ENCODE results near the gene DLG2. TPM values are rescaled to one million over a fixed set of nuclear protein-coding genes. Genes with fewer than 3 reads are reported as not detected.

The DLG2 gene
- total and polyA plus RNA-seq, 2 donors (not counting 3 experiments of a cell fraction or from before 2014, with no cell fraction given): 0.15 to 1.1 TPM

DNA sequence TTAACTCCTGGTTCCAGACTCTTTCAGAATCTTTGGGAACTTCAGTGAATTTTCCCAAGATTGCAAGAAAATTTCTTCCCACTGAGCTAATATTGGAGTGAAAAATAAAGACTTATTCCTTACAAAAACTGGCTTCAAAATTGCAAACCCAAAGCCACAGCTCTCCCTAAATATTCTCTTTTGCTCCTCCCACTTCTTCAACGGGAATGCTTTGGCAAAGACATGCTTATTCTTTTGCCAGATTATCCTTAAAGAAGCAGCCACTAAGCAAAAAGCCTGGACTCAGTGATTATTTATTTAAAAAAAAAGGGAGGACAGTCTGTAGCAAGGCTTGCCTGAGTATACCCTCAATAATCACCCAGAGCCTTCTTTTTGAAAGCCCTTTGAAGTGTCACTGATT, 1438.6 kb downstream of the DLG2 start:
- H3K9ac ChIP-seq (replicated peaks; ENCODE audit: extremely low read depth, insufficient read depth, low read length): no peak overlapping the region
- H3K9me1 ChIP-seq (replicated peaks; ENCODE audit: control insufficient read depth, extremely low read depth, insufficient read depth, low read length): no peaks in the 10 kb centered on the region
- H3K27ac ChIP-seq (ENCODE audit: insufficient read depth, low read depth, low read length): no peak overlapping the region
- dilution Hi-C loops (cut with MboI; ENCODE audit: extremely low pct_ligation_motif_present, low sequenced_read_pairs): no loop called here
- POLR2A ChIA-PET: no interaction called here
- no peak for FAIRE-seq
- H3K4me3 ChIP-seq (replicated peaks in 1 of 3; ENCODE audit: insufficient read depth in 1 of 3, low read depth in 1 of 3, low read length in 3 of 3): no peak overlapping the region
- H2AFZ ChIP-seq (ENCODE audit: low read depth, low read length): no peak overlapping the region
- H4K20me1 ChIP-seq (replicated peaks; ENCODE audit: control insufficient read depth, extremely low read depth, insufficient read depth, low read length): no peaks in the 10 kb centered on the region
- H3K79me2 ChIP-seq (ENCODE audit: control insufficient read depth, insufficient read depth, low read length): no peaks in the 10 kb centered on the region
- BruUV-seq (replicated peaks): no TSS peak
- CTCF ChIA-PET: no interaction called here
- no peaks in the 10 kb centered on the region for H3K36me3 ChIP-seq (ENCODE audit: control insufficient read depth in 2 of 2, extremely low read depth in 1 of 2, insufficient read depth in 2 of 2, low read length in 2 of 2)
- intact Hi-C loops (cut with micrococcal nuclease): no loop called here
- DNase-seq (ENCODE audit: low read depth, low spot score): no peak
- no peaks in the 10 kb centered on the region for H3K9me3 ChIP-seq (replicated peaks; ENCODE audit: control insufficient read depth, insufficient read depth, low read length)
- no peaks in the 10 kb centered on the region for H3K4me1 ChIP-seq (ENCODE audit: control insufficient read depth, extremely low read depth, insufficient read depth, low read length)
- no peak overlapping the region for H3K4me2 ChIP-seq (ENCODE audit: insufficient read depth, low read length)
- TF ChIP-seq POLR2A (IDR thresholded peaks at IDR 0.05; ENCODE audit: low read depth, low read length) (no peak), GATA2 (IDR thresholded peaks at IDR 0.05; ENCODE audit: insufficient read depth, insufficient read length, low read depth, low read length) (no peak), POLR2AphosphoS5 (IDR thresholded peaks at IDR 0.05; ENCODE audit: insufficient read depth, low read depth, low read length) (no peak)
- TF ChIP-seq, protein P1, sequence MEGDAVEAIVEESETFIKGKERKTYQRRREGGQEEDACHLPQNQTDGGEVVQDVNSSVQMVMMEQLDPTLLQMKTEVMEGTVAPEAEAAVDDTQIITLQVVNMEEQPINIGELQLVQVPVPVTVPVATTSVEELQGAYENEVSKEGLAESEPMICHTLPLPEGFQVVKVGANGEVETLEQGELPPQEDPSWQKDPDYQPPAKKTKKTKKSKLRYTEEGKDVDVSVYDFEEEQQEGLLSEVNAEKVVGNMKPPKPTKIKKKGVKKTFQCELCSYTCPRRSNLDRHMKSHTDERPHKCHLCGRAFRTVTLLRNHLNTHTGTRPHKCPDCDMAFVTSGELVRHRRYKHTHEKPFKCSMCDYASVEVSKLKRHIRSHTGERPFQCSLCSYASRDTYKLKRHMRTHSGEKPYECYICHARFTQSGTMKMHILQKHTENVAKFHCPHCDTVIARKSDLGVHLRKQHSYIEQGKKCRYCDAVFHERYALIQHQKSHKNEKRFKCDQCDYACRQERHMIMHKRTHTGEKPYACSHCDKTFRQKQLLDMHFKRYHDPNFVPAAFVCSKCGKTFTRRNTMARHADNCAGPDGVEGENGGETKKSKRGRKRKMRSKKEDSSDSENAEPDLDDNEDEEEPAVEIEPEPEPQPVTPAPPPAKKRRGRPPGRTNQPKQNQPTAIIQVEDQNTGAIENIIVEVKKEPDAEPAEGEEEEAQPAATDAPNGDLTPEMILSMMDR (IDR thresholded peaks at IDR 0.05; ENCODE audit: extremely low read depth in 1 of 2, insufficient read depth in 1 of 2, low read depth in 1 of 2, low read length in 2 of 2): no peak
- no peaks in the 10 kb centered on the region for H3K27me3 ChIP-seq (ENCODE audit: control insufficient read depth in 2 of 2, insufficient read depth in 2 of 2, low read length in 2 of 2)

DNA sequence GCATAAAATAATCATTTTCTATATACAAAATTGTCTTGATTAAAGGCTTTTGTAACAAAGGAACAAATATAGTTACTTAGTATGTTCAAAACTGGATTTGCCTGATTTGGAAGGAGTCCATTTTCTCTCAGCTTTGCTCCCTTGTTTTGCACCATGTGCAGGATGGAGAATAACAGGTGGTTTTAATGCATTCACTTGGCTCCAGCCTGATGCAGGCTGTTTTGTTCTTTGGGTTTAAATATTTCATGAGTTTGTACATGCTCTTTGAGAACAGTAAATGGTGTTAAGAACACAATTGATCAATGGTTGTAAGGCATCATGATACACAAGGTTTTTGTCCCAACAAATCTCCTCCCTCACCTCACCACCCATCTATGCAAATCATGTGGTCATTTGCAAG, 1454.1 kb downstream of the DLG2 start:
- POLR2A ChIA-PET: no interaction called here
- CTCF ChIA-PET: interaction anchor here (0.6 kb wide), 1 partner anchor 9 kb away, joined by 3 read pairs; no protein-coding TSS in a partner anchor
- dilution Hi-C loops (cut with MboI; ENCODE audit: extremely low pct_ligation_motif_present, low sequenced_read_pairs): no loop called here

More for the DNA sequence above, 1454.1 kb downstream of the DLG2 start:
- no peaks in the 10 kb centered on the region for H3K27me3 ChIP-seq (ENCODE audit: control insufficient read depth in 2 of 2, insufficient read depth in 2 of 2, low read length in 2 of 2)
- DNase-seq (ENCODE audit: low read depth, low spot score) (no peak), FAIRE-seq (no peak)
- H3K4me3 ChIP-seq (replicated peaks in 1 of 3; ENCODE audit: insufficient read depth in 1 of 3, low read depth in 1 of 3, low read length in 3 of 3): no peak overlapping the region
- H3K27ac ChIP-seq (ENCODE audit: insufficient read depth, low read depth, low read length): no peak overlapping the region
- H3K36me3 ChIP-seq (ENCODE audit: control insufficient read depth in 2 of 2, extremely low read depth in 1 of 2, insufficient read depth in 2 of 2, low read length in 2 of 2): no peaks in the 10 kb centered on the region
- intact Hi-C loops (cut with micrococcal nuclease): no loop called here
- no peaks in the 10 kb centered on the region for H3K4me1 ChIP-seq (ENCODE audit: control insufficient read depth, extremely low read depth, insufficient read depth, low read length)
- no peaks in the 10 kb centered on the region for H3K9me1 ChIP-seq (replicated peaks; ENCODE audit: control insufficient read depth, extremely low read depth, insufficient read depth, low read length)
- no peak overlapping the region for H3K4me2 ChIP-seq (ENCODE audit: insufficient read depth, low read length)
- TF ChIP-seq FOS (IDR thresholded peaks at IDR 0.05; ENCODE audit: borderline replicate concordance, insufficient read depth, low read length) (no peak), POLR2A (IDR thresholded peaks at IDR 0.05; ENCODE audit: low read depth, low read length) (no peak), MYC (IDR thresholded peaks at IDR 0.05; ENCODE audit: low read depth, low read length) (no peak), JUN (IDR thresholded peaks at IDR 0.05; ENCODE audit: borderline replicate concordance, insufficient read depth, insufficient read length, low read depth) (no peak), EZH2 (IDR thresholded peaks at IDR 0.05; ENCODE audit: borderline replicate concordance, low read depth, low read length, severe bottlenecking) (no peak), POLR2AphosphoS5 (IDR thresholded peaks at IDR 0.05; ENCODE audit: insufficient read depth, low read depth, low read length) (no peak)
- H3K9me3 ChIP-seq (replicated peaks; ENCODE audit: control insufficient read depth, insufficient read depth, low read length): no peaks in the 10 kb centered on the region
- H3K9ac ChIP-seq (replicated peaks; ENCODE audit: extremely low read depth, insufficient read depth, low read length): no peak overlapping the region
- H3K79me2 ChIP-seq (ENCODE audit: control insufficient read depth, insufficient read depth, low read length): no peaks in the 10 kb centered on the region
- BruUV-seq (replicated peaks): no TSS peak
- H2AFZ ChIP-seq (ENCODE audit: low read depth, low read length): no peak overlapping the region
- no peaks in the 10 kb centered on the region for H4K20me1 ChIP-seq (replicated peaks; ENCODE audit: control insufficient read depth, extremely low read depth, insufficient read depth, low read length)
